Measurements from ENCODE around the gene SMYD3.

SMYD3 gene

GRCh38 chr1:246164764-246165163, 342.3 kb downstream of the SMYD3 start:
- ChIA-PET CTCF (no interaction called here), POLR2A (no interaction called here)
- DNase-seq (ENCODE audit: extremely low spot score): no peak
- no peak for TF ChIP-seq ZNF384 (IDR thresholded peaks at IDR 0.05)
- no peak for TF ChIP-seq LEF1 (IDR thresholded peaks at IDR 0.05; ENCODE audit: borderline replicate concordance)
- TF ChIP-seq FOXK2 (IDR thresholded peaks at IDR 0.05): no peak
- no peak for TF ChIP-seq FOXM1 (IDR thresholded peaks at IDR 0.05; ENCODE audit: borderline replicate concordance)
- no peak for TF ChIP-seq TARDBP (IDR thresholded peaks at IDR 0.05)
- no peak for TF ChIP-seq BHLHE40 (IDR thresholded peaks at IDR 0.05; ENCODE audit: borderline replicate concordance)
- no peak for TF ChIP-seq FOXA1 (IDR thresholded peaks at IDR 0.05)
- no peak for TF ChIP-seq HDGF (IDR thresholded peaks at IDR 0.05; ENCODE audit: borderline replicate concordance)
- TF ChIP-seq ELF4 (IDR thresholded peaks at IDR 0.05): no peak
- no peak for TF ChIP-seq SP1 (IDR thresholded peaks at IDR 0.05)
- TF ChIP-seq CTBP1 (IDR thresholded peaks at IDR 0.05; ENCODE audit: borderline replicate concordance): no peak
- TF ChIP-seq, protein P1, sequence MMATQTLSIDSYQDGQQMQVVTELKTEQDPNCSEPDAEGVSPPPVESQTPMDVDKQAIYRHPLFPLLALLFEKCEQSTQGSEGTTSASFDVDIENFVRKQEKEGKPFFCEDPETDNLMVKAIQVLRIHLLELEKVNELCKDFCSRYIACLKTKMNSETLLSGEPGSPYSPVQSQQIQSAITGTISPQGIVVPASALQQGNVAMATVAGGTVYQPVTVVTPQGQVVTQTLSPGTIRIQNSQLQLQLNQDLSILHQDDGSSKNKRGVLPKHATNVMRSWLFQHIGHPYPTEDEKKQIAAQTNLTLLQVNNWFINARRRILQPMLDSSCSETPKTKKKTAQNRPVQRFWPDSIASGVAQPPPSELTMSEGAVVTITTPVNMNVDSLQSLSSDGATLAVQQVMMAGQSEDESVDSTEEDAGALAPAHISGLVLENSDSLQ (IDR thresholded peaks at IDR 0.05): no peak
- TF ChIP-seq NFRKB (IDR thresholded peaks at IDR 0.05): no peak
- TF ChIP-seq ARNT (IDR thresholded peaks at IDR 0.05): no peak
- no peak for TF ChIP-seq SUZ12 (IDR thresholded peaks at IDR 0.05)
- no peak for TF ChIP-seq L3MBTL2 (conservative IDR thresholded peaks at IDR 0.05)

DNA sequence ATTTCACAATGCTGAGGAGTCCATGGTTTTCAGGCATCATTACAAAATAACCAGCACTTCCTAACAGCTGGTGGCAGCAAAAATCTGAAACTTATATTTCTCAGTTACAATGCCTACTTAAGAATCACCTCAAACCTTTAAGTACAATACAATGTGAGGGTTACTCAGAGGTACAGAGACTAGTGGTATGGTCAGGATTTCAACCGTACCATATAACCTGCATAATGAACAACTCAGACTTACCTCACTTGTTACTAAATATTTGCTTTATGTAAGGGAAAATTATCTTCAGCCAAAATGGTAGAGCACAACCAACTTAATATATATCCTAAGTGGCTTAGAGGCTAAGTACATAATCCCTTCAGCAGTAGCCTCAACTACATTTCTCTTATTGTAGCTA, 344.5 kb downstream of the SMYD3 start:
- DNase-seq (ENCODE audit: extremely low spot score): no peak
- ChIA-PET POLR2A (no interaction called here), CTCF (no interaction called here)
- TF ChIP-seq TARDBP (IDR thresholded peaks at IDR 0.05) (no peak), LEF1 (IDR thresholded peaks at IDR 0.05; ENCODE audit: borderline replicate concordance) (no peak)

DNA sequence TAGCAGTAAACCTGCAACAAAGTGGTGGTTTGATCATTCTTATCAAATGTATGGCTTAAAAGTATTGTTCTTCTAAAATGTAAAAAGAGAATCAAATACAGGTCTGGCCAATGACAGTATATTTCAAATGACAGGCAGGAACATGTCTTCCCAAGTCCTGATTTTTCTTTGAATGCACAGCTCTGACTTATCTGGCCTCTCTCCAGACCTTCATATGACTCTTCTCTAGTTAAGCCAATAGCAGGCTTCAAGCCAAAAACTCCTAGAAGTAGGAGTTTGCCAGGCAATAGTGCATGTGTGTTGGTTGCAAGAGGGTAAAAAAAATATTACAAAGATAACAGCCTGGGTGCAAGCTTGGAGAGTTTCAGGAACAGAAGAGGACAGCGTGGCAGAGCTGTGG, 345.5 kb downstream of the SMYD3 start:
- ChIA-PET CTCF (no interaction called here), POLR2A (no interaction called here)
- TF ChIP-seq ZNF384 (IDR thresholded peaks at IDR 0.05) (no peak), TARDBP (IDR thresholded peaks at IDR 0.05) (no peak), FOXA1 (IDR thresholded peaks at IDR 0.05) (no peak), SP1 (IDR thresholded peaks at IDR 0.05) (no peak), NFRKB (IDR thresholded peaks at IDR 0.05) (no peak), FOXM1 (IDR thresholded peaks at IDR 0.05; ENCODE audit: borderline replicate concordance) (no peak), FOXK2 (IDR thresholded peaks at IDR 0.05) (no peak), ARNT (IDR thresholded peaks at IDR 0.05) (no peak), ELF4 (IDR thresholded peaks at IDR 0.05) (no peak), CTBP1 (IDR thresholded peaks at IDR 0.05; ENCODE audit: borderline replicate concordance) (no peak), LEF1 (IDR thresholded peaks at IDR 0.05; ENCODE audit: borderline replicate concordance) (no peak), L3MBTL2 (conservative IDR thresholded peaks at IDR 0.05) (no peak)
- TF ChIP-seq, protein P1 (IDR thresholded peaks at IDR 0.05): no peak
- no peak for DNase-seq (ENCODE audit: extremely low spot score)

DNA sequence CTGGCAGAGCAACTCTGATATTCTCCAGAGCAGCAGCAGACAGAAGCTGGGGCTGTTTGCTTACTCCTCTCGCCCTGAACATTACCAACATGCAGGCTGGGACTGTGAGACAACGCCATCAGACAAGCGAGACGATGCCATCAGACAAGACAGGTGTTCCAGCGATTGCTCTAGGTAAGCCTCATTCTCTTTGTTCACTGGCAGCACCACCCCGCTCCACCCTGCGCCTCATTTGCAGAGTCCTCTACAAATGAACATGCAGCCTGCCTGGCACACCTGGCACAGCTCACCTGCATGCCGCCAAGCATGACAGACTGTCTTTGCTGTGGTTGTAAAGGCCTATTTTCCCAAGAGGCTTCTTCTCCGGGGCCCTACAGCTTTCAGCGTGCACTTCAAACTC, 346.2 kb downstream of the SMYD3 start:
- DNase-seq (ENCODE audit: extremely low spot score): no peak
- TF ChIP-seq SP1 (IDR thresholded peaks at IDR 0.05) (no peak), LEF1 (IDR thresholded peaks at IDR 0.05; ENCODE audit: borderline replicate concordance) (no peak), ELF4 (IDR thresholded peaks at IDR 0.05) (no peak), HDGF (IDR thresholded peaks at IDR 0.05; ENCODE audit: borderline replicate concordance) (no peak), FOXM1 (IDR thresholded peaks at IDR 0.05; ENCODE audit: borderline replicate concordance) (no peak), SUZ12 (IDR thresholded peaks at IDR 0.05) (no peak), BHLHE40 (IDR thresholded peaks at IDR 0.05; ENCODE audit: borderline replicate concordance) (no peak), NFRKB (IDR thresholded peaks at IDR 0.05) (no peak)
- ChIA-PET CTCF (no interaction called here), POLR2A (no interaction called here)

GRCh38 chr1:246160374-246160773, 346.7 kb downstream of the SMYD3 start:
- no peak for DNase-seq (ENCODE audit: extremely low spot score)
- POLR2A ChIA-PET: no interaction called here
- CTCF ChIA-PET: no interaction called here
- no peak for TF ChIP-seq LEF1 (IDR thresholded peaks at IDR 0.05; ENCODE audit: borderline replicate concordance)
- no peak for TF ChIP-seq L3MBTL2 (conservative IDR thresholded peaks at IDR 0.05)
- TF ChIP-seq FOXK2 (IDR thresholded peaks at IDR 0.05): no peak
- TF ChIP-seq, protein P1 (IDR thresholded peaks at IDR 0.05): no peak
- TF ChIP-seq ELF4 (IDR thresholded peaks at IDR 0.05): no peak
- no peak for TF ChIP-seq BHLHE40 (IDR thresholded peaks at IDR 0.05; ENCODE audit: borderline replicate concordance)
- TF ChIP-seq TARDBP (IDR thresholded peaks at IDR 0.05): no peak
- TF ChIP-seq ZNF384 (IDR thresholded peaks at IDR 0.05): no peak
- no peak for TF ChIP-seq ARNT (IDR thresholded peaks at IDR 0.05)
- no peak for TF ChIP-seq SP1 (IDR thresholded peaks at IDR 0.05)
- TF ChIP-seq SUZ12 (IDR thresholded peaks at IDR 0.05): no peak
- TF ChIP-seq NFRKB (IDR thresholded peaks at IDR 0.05): no peak
- TF ChIP-seq FOXM1 (IDR thresholded peaks at IDR 0.05; ENCODE audit: borderline replicate concordance): no peak
- no peak for TF ChIP-seq CTBP1 (IDR thresholded peaks at IDR 0.05; ENCODE audit: borderline replicate concordance)
- TF ChIP-seq FOXA1 (IDR thresholded peaks at IDR 0.05): no peak
- TF ChIP-seq HDGF (IDR thresholded peaks at IDR 0.05; ENCODE audit: borderline replicate concordance): no peak

- ChIA-PET CTCF (no interaction called here), POLR2A (no interaction called here)
- TF ChIP-seq FOXM1 (IDR thresholded peaks at IDR 0.05; ENCODE audit: borderline replicate concordance) (no peak), ELF4 (IDR thresholded peaks at IDR 0.05) (no peak), SP1 (IDR thresholded peaks at IDR 0.05) (no peak), BHLHE40 (IDR thresholded peaks at IDR 0.05; ENCODE audit: borderline replicate concordance) (no peak), ZNF384 (IDR thresholded peaks at IDR 0.05) (no peak), HDGF (IDR thresholded peaks at IDR 0.05; ENCODE audit: borderline replicate concordance) (no peak), NFRKB (IDR thresholded peaks at IDR 0.05) (no peak), LEF1 (IDR thresholded peaks at IDR 0.05; ENCODE audit: borderline replicate concordance) (no peak), TARDBP (IDR thresholded peaks at IDR 0.05) (no peak), ARNT (IDR thresholded peaks at IDR 0.05) (no peak), SUZ12 (IDR thresholded peaks at IDR 0.05) (no peak), FOXK2 (IDR thresholded peaks at IDR 0.05) (no peak), CTBP1 (IDR thresholded peaks at IDR 0.05; ENCODE audit: borderline replicate concordance) (no peak), FOXA1 (IDR thresholded peaks at IDR 0.05) (no peak), L3MBTL2 (conservative IDR thresholded peaks at IDR 0.05) (no peak)
- TF ChIP-seq, protein P1 (IDR thresholded peaks at IDR 0.05): no peak
These were observed 347.5 kb downstream of the SMYD3 start for GRCh38 chr1:246159279-246160227.

More at GRCh38 chr1:246159279-246160227, 347.5 kb downstream of the SMYD3 start:
- no peak for DNase-seq (ENCODE audit: extremely low spot score)

Data from HEK293T (cell line).